ENCODE results near the gene CREB3L4.
"Not testable (repeated sequence)": the region's sequence is repeated elsewhere in the genome, so short reads cannot be mapped to it uniquely, and the experiment has no call there.

Gene CREB3L4

GRCh38 chr1:153960206-153960605, 7.5 kb upstream of the CREB3L4 start:
- DNase-seq = no peak

DNA sequence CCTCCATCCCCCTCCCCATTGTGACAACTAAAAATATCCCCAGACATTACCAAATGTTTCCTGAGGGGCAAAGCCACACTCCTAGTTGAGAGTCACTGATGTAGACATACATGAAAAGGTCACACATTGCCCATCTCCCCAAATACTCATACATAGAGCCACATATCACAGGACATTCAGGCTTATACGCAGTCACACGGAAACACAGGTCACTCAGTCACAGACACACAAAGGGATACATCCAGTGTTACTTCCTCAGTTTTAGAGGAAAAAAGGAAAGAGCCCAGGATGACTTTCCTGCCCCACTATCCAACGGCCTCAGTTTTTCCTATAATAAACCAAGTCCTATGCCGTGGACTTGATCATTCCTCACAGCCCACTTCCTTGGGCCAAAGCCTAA, 6.3 kb upstream of the CREB3L4 start:
- DNase-seq = peak; percentile 39

- peak; percentile 81 for DNase-seq
Observed at GRCh38 chr1:153962088-153963029, 5.3 kb upstream of the CREB3L4 start.

DNA sequence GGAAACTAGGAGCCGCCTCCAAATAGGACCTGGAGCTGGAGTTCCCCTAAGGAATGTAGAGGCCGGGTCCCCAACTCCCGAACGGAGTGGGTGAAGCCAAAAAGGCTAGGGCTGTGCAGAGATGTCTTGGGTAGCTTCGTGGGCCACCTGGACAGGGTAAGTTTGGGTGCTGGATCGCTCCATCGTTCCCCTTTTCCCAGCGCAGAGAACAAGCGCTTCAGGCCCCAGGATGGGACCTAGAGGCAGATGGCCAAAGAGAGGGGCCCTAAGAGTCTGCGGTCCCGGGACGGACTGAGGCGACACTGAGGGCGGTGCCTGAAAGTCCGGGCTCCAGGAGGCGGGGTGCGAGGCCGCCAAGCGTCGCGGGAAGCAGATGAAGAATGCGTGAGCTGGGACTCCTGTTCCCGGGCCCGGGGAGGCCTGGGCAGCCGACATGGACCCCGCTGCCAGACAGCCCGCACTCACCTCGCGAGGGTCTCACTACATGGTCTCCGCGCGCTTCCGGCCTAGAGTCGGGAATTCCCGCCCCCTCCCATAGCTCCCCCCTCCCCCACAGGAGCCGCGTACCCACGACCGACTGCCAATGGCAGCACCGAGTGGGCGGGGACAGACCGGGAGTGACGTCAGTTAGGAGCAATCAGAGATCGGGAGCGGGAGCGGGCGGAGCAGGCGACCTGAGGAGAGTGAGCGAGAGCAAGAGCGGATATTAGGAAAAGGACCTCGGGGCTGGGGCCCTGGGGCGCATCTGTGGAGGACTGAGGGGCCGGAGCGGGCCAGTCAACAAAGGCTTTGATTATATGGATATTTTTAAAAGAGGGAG, 4.5 kb upstream of the CREB3L4 start, which contains the start of gene SLC39A1:
Gene SLC39A1, minus strand, starts transcription at position 508 of the 820 bp plus-strand sequence. CDS start 822 bp downstream, outside the sequence.
- peak; percentile 98 for DNase-seq

GRCh38 chr1:153963850-153964331, 3.8 kb upstream of the CREB3L4 start:
- peak; percentile 5 for DNase-seq

DNA sequence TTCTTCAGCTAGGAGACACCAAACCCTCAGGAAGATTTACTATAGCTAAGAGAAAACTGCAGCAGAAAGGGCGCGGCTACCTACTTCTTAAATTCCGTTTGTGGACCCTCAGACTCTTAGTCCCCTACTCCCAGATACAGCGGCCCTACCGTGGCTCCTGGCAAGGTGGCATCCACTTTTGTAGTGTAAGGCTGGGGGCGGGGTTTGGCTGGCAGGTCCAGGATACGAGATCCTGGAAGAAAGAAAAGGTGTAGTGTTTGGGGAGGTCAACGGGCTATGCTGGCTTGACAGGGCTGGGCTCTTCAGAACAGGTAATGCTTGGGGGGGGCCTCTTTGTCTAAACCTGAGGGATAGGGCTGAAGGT, 280 bp downstream of the CREB3L4 start:
- no peak for DNase-seq

GRCh38 chr1:153968408-153968807, 706 bp downstream of the CREB3L4 start:
- no peak for DNase-seq

- DNase-seq = no peak
Observed at GRCh38 chr1:153968972-153969371, 1.3 kb downstream of the CREB3L4 start.

- DNase-seq = no peak
Observed at GRCh38 chr1:153970346-153970745, 2.6 kb downstream of the CREB3L4 start.

- DNase-seq = no peak
Observed at GRCh38 chr1:153973071-153973470, 5.4 kb downstream of the CREB3L4 start.

GRCh38 chr1:153973525-153973924, 5.8 kb downstream of the CREB3L4 start:
- DNase-seq = no peak

- DNase-seq = no peak
Observed at GRCh38 chr1:153976819-153977249, 9.1 kb downstream of the CREB3L4 start.

DNA sequence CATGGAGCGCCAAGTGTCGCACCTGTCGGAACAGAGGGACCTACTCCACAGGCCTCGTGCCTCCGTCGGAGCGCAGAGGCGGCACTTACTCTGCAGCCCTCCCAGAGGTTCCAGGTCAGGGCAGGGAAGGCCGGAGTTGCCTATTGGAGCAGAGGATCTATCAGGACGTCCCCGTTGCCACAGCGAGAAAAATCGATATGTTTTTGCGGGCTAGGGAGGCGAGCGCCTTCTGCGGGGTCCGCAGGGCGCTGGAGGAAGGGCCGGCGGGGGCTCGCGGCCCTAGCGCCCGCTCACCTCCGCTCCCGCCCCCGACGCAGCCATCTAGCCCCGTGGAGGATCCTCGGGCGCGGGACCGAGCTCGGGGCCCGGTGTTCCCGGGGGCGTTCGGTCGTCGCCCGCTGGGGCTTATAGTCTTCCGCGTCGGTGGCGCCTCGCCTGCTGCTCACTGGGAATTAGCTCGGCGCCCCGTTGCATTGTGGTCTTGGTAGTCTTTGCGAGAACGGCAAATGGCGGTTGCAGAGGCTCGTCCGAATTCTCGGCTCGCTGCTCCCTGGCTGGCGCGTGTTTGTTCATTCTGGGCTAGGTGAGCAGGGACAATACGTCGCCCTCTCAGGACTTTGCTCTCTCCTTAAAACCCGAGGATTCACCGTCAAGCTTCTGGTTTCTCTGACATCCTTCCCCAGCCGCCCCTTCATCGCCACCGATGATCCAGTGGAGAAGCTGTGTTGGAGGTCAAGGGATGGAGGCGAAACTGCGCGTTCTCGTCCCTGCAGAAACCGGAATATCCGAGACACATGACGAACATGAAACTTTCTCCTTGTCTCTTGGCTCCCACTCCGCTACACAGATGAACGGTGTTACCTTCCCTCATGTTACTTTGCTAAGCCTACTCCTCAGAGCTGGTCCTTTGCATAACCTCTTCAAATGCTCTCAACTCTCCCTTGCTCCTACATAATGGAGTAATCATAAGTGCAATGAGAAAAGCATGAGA, 9.8 kb downstream of the CREB3L4 start, which contains the start of gene JTB:
Gene JTB, minus strand, starts transcription at position 425 of the 991 bp plus-strand sequence. Its CDS starts 422 bp downstream, at position 3.
- DNase-seq = peak; percentile 88

DNA sequence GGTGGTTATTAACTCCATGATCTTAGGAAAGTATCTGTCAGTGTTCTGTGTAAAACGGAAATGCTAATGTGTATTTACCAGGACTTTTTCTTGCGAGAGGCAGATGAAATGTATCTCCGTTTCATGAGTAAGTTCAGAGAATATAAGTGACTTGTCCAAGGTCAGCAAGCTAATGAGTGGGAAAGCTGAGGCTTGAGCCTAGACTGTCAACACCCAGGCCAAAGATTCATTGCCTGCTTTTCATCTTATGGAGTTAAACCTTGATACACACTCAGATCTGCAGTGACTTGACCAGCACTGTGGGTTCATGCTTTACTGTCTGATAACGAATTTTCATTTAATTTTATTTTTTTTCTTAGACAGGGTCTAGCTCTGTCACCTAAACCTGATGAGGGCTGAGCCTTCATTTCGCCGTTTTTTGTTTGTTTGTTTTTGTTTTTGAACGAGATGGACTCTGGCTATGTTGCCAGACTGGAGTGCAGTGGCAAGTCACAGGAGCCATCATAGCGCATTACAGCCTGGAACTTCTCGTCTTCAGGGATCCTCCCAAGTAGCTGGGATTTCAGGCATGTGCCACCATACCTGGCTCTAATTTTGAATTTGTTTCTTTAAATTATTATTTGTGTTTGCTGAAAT, 10.7 kb downstream of the CREB3L4 start:
- DNase-seq = no peak

- DNase-seq = not testable (repeated sequence)
Observed at GRCh38 chr1:153979091-153979490, 11.4 kb downstream of the CREB3L4 start.

GRCh38 chr1:153981735-153982134, 14.0 kb downstream of the CREB3L4 start:
- not testable (repeated sequence) for DNase-seq

- DNase-seq = peak; percentile 39
Observed at GRCh38 chr1:153984123-153984894, 16.6 kb downstream of the CREB3L4 start.

- peak; percentile 94 for DNase-seq
Observed at GRCh38 chr1:153985341-153985912, 17.7 kb downstream of the CREB3L4 start.

- DNase-seq = peak; percentile 91
Observed at GRCh38 chr1:153985941-153986761, 18.4 kb downstream of the CREB3L4 start, which contains the start of gene RAB13. TSS of gene RAB13 (minus strand) at chr1:153986339. CDS start at chr1:153986236, 103 bp downstream.

Measured in suppressor macrophage treated with lipopolysaccharide for 4 hours (primary cell).